Adrenal gland (tissue), 5 donors: ENCODE data around the gene SLC23A3.
"Not testable (repeated sequence)": the region's sequence is repeated elsewhere in the genome, so short reads cannot be mapped to it uniquely, and the experiment has no call there.

Experiments
- CTCF ChIP-seq, 6 experiments: fragments of 450-650 bp in 4 of 6; fragments of 200-600 bp in 2 of 6; sonication (generic) in 1 of 6; IDR thresholded peaks; 1 replicate in 5 of 6; 2 replicates in 1 of 6; pipeline versions ENCODE4 v1.5.1 to v1.8.0; 2016 to 2021; ENCODE audit warnings: antibody characterized with exemption in 6 of 6, mild to moderate bottlenecking in 2 of 6, moderate library complexity in 1 of 6
- POLR2A ChIP-seq, 2 donors: fragments of 450-650 bp; IDR thresholded peaks; one replicate each; pipeline ENCODE4 v1.6.1; 2017; ENCODE audit warnings: antibody characterized with exemption in 2 of 2, mild to moderate bottlenecking in 2 of 2, moderate library complexity in 1 of 2
- donor health status: DM: no; HTN: no; CAD: no.

- not testable (repeated sequence) for TF ChIP-seq CTCF, POLR2A (IDR thresholded peaks at IDR 0.05)
Measured at GRCh38 chr2:219200502-219201326, 30.9 kb upstream of the SLC23A3 start.
